ENCODE results near the gene GALNT6. TPM values are rescaled to one million over a fixed set of nuclear protein-coding genes. Genes with fewer than 3 reads are reported as not detected.
A peak's percentile ranks its signal among the peaks of the same experiment; 100 is the strongest.

GALNT6 gene
- total RNA-seq, 2 donors from 2014 or later: 31.4 to 41.0 TPM

- intact Hi-C loops (cut with DNase I, micrococcal nuclease): no loop called here
- peak; percentile 53 for ATAC-seq
- peak in 1 of 2 donors; percentile 32 for DNase-seq
Observed at GRCh38 chr12:51389302-51389999, 1.8 kb downstream of the GALNT6 start.

GRCh38 chr12:51388846-51389245 lies 2.4 kb downstream of the GALNT6 start:
- ATAC-seq (no peak), DNase-seq (no peak)
- intact Hi-C loops (cut with DNase I, micrococcal nuclease): no loop called here

- no peak for ATAC-seq
- DNase-seq: peak in 1 of 2 donors; percentile 28
- intact Hi-C loops (cut with DNase I, micrococcal nuclease): no loop called here
Observed at GRCh38 chr12:51388069-51388799, 3.0 kb downstream of the GALNT6 start.

- intact Hi-C loops (cut with DNase I, micrococcal nuclease): no loop called here
- DNase-seq: no peak
- no peak for ATAC-seq
Observed at GRCh38 chr12:51386351-51386750, 4.9 kb downstream of the GALNT6 start.

GRCh38 chr12:51383269-51383905 lies 7.8 kb downstream of the GALNT6 start:
- ATAC-seq: no peak
- intact Hi-C loops (cut with DNase I, micrococcal nuclease): no loop called here
- DNase-seq: no peak

- intact Hi-C loops (cut with DNase I, micrococcal nuclease): no loop called here
- ATAC-seq (no peak), DNase-seq (no peak)
Observed at GRCh38 chr12:51382173-51382572, 9.0 kb downstream of the GALNT6 start.

GRCh38 chr12:51381226-51382079 lies 9.8 kb downstream of the GALNT6 start:
- no peak for ATAC-seq
- DNase-seq: no peak
- intact Hi-C loops (cut with DNase I, micrococcal nuclease): no loop called here

GRCh38 chr12:51379571-51379970 lies 11.6 kb downstream of the GALNT6 start:
- ATAC-seq: no peak
- intact Hi-C loops (cut with DNase I, micrococcal nuclease): no loop called here
- no peak for DNase-seq

- DNase-seq (no peak), ATAC-seq (no peak)
- intact Hi-C loops (cut with DNase I, micrococcal nuclease): no loop called here
Observed at GRCh38 chr12:51378749-51379148, 12.5 kb downstream of the GALNT6 start.

- ATAC-seq (no peak), DNase-seq (no peak)
- intact Hi-C loops (cut with DNase I, micrococcal nuclease): no loop called here
Observed at GRCh38 chr12:51377099-51377984, 13.9 kb downstream of the GALNT6 start.

- no peak for DNase-seq
- intact Hi-C loops (cut with DNase I, micrococcal nuclease): no loop called here
- no peak for ATAC-seq
Observed at GRCh38 chr12:51374856-51375255, 16.4 kb downstream of the GALNT6 start.

GRCh38 chr12:51374361-51374760 lies 16.8 kb downstream of the GALNT6 start:
- ATAC-seq (no peak), DNase-seq (no peak)
- intact Hi-C loops (cut with DNase I, micrococcal nuclease): no loop called here

- no peak for DNase-seq
- ATAC-seq: no peak
- intact Hi-C loops (cut with DNase I, micrococcal nuclease): no loop called here
Observed at GRCh38 chr12:51373187-51373586, 18.0 kb downstream of the GALNT6 start.

- intact Hi-C loops (cut with DNase I, micrococcal nuclease): no loop called here
- no peak for ATAC-seq
Observed at GRCh38 chr12:51372021-51372420, 19.2 kb downstream of the GALNT6 start.

GRCh38 chr12:51371295-51371953 lies 19.8 kb downstream of the GALNT6 start:
- intact Hi-C loops (cut with DNase I, micrococcal nuclease): no loop called here
- ATAC-seq (no peak), DNase-seq (no peak)

More at GRCh38 chr12:51372021-51372420, 19.2 kb downstream of the GALNT6 start:
- DNase-seq: no peak

- DNase-seq: no peak
- intact Hi-C loops (cut with DNase I, micrococcal nuclease): no loop called here
- ATAC-seq: no peak
Observed at GRCh38 chr12:51370667-51371066, 20.5 kb downstream of the GALNT6 start.

GRCh38 chr12:51369581-51369980 lies 21.6 kb downstream of the GALNT6 start:
- DNase-seq (no peak), ATAC-seq (no peak)
- intact Hi-C loops (cut with DNase I, micrococcal nuclease): no loop called here

All from left colon (tissue), 2 donors.